Kidney glomerular epithelial cell (primary cell): ENCODE measurements around the gene FKBP5.
"Not testable (repeated sequence)": the region's sequence is repeated elsewhere in the genome, so short reads cannot be mapped to it uniquely, and the experiment has no call there.

Experiments used
- DNase-seq: peaks from one replicate; lab custom pipeline; 2025; lab: John Stamatoyannopoulos, UW

The FKBP5 gene

GRCh38 chr6:35688605-35689322 lies at the start of gene FKBP5:
FKBP5 (minus strand) TSS chr6:35688915; CDS start chr6:35642824, 46,091 bp downstream.
- peak; percentile 57 for DNase-seq

- DNase-seq = peak; percentile 76
These were observed 48.9 kb upstream of the FKBP5 start for GRCh38 chr6:35737413-35738211.

GRCh38 chr6:35736982-35737412 lies 48.3 kb upstream of the FKBP5 start, which contains the start of gene ARMC12:
ARMC12 (plus strand) TSS chr6:35737032; CDS start chr6:35737109, 77 bp downstream.
- no peak for DNase-seq

- DNase-seq = peak; percentile 36
These were observed 47.7 kb upstream of the FKBP5 start for GRCh38 chr6:35736253-35736894.

- DNase-seq = no peak
These were observed 46.7 kb upstream of the FKBP5 start for GRCh38 chr6:35735452-35735851.

GRCh38 chr6:35734319-35734718 lies 45.6 kb upstream of the FKBP5 start:
- not testable (repeated sequence) for DNase-seq

GRCh38 chr6:35733633-35734032 lies 44.9 kb upstream of the FKBP5 start:
- DNase-seq = no peak

- DNase-seq = peak; percentile 59
These were observed 43.2 kb upstream of the FKBP5 start for GRCh38 chr6:35731736-35732532.

GRCh38 chr6:35731414-35731735 lies 42.7 kb upstream of the FKBP5 start:
- DNase-seq = peak; percentile 47

- DNase-seq = no peak
These were observed 42.2 kb upstream of the FKBP5 start for GRCh38 chr6:35730745-35731413.

GRCh38 chr6:35729722-35730121 lies 41.0 kb upstream of the FKBP5 start:
- no peak for DNase-seq

GRCh38 chr6:35728683-35729678 lies 40.3 kb upstream of the FKBP5 start:
- no peak for DNase-seq

GRCh38 chr6:35727935-35728682 lies 39.4 kb upstream of the FKBP5 start:
- DNase-seq = peak; percentile 82

- peak; percentile 22 for DNase-seq
These were observed 38.7 kb upstream of the FKBP5 start for GRCh38 chr6:35727231-35727934.

- no peak for DNase-seq
These were observed 37.2 kb upstream of the FKBP5 start for GRCh38 chr6:35725721-35726438.

GRCh38 chr6:35725081-35725708 lies 36.5 kb upstream of the FKBP5 start:
- DNase-seq = no peak

GRCh38 chr6:35724471-35724870 lies 35.8 kb upstream of the FKBP5 start:
- DNase-seq = no peak

- no peak for DNase-seq
These were observed 35.3 kb upstream of the FKBP5 start for GRCh38 chr6:35724059-35724458.
